ENCODE measurements around the gene SIRPA. TPM values are rescaled to one million over a fixed set of nuclear protein-coding genes. Genes with fewer than 3 reads are reported as not detected.

The SIRPA gene
- total RNA-seq, 1 experiment from 2014 or later, result 6.0 TPM

- H3K27ac ChIP-seq (ENCODE audit: insufficient read length, low read depth, low read length), result no peak overlapping the region
- H2AFZ ChIP-seq (ENCODE audit: low read length), result no peak overlapping the region
- no peak overlapping the region for H2BK12ac ChIP-seq (ENCODE audit: insufficient read length, low read depth, low read length)
- no peak overlapping the region for H2BK20ac ChIP-seq (ENCODE audit: low read depth, low read length, poor library complexity, severe bottlenecking)
- no peak overlapping the region for H4K5ac ChIP-seq (ENCODE audit: insufficient read length, low read depth, low read length)
- no peak overlapping the region for H2AK5ac ChIP-seq (ENCODE audit: insufficient read length, low read length)
- no peaks in the 10 kb centered on the region for H3K9me3 ChIP-seq (ENCODE audit: control insufficient read depth, low read depth, low read length)
- no peak overlapping the region for H2BK120ac ChIP-seq (ENCODE audit: low read depth, low read length, poor library complexity, severe bottlenecking)
- H3K4ac ChIP-seq (ENCODE audit: low read depth, low read length), result no peak overlapping the region
- Mint-ChIP-seq H3K4me1 (peaks cover 25 to 27% of the 10 kb centered on the region in 2 experiments), H3K9me3 (no peaks in the 10 kb centered on the region; a peak in 1 of 5 replicates), H3K27ac (no peak overlapping the region), H3K27me3 (ENCODE audit: low read depth) (peaks cover 6% of the 10 kb centered on the region), H3K4me3 (no peak overlapping the region), H3K36me3 (ENCODE audit: insufficient read depth in 1 of 3, low read depth in 3 of 3) (peaks cover 0 to under 1% (median 0%) of the 10 kb centered on the region in 3 experiments; a peak in 2 of 7 replicates)
- H3K27me3 ChIP-seq (ENCODE audit: insufficient read depth, low read length), result no peaks in the 10 kb centered on the region
- H4K8ac ChIP-seq (replicated peaks; ENCODE audit: insufficient read length, low read depth, low read length), result no peak overlapping the region
- no CpG with 5 or more reads among the region's 5 CpGs for WGBS (ENCODE audit: extremely low coverage, insufficient read length, low lambda C conversion rate)
- H3K56ac ChIP-seq (ENCODE audit: insufficient read length, low read depth, low read length), result no peak overlapping the region
- H3K23me2 ChIP-seq (ENCODE audit: insufficient read length, low read depth, low read length, poor library complexity, severe bottlenecking), result no peaks in the 10 kb centered on the region
- H4K20me1 ChIP-seq (ENCODE audit: control insufficient read depth, insufficient read depth, insufficient read length), result no peaks in the 10 kb centered on the region
- no peak for TF ChIP-seq CTCF (conservative IDR thresholded peaks at IDR 0.05)
- no peak overlapping the region for H3K14ac ChIP-seq (ENCODE audit: insufficient read depth, low read length)
- H3K18ac ChIP-seq (ENCODE audit: insufficient read length, low read depth, low read length), result no peak overlapping the region
- no peak overlapping the region for H3K4me2 ChIP-seq (ENCODE audit: insufficient read depth, insufficient read length, low read length)
- H3K79me1 ChIP-seq (ENCODE audit: insufficient read depth, low read depth, low read length, poor library complexity, severe bottlenecking), result no peaks in the 10 kb centered on the region
- no peak for DNase-seq
- H3K4me1 ChIP-seq (ENCODE audit: insufficient read depth, low read length), result 0 out of 2 replicates have a peak, but pooled peaks cover 4% of the 10 kb centered on the region
- H4K91ac ChIP-seq (ENCODE audit: insufficient read length, low read depth, low read length), result no peak overlapping the region
- H2BK15ac ChIP-seq (ENCODE audit: low read depth, low read length), result no peak overlapping the region
- H3T11ph ChIP-seq (ENCODE audit: low read length), result no peak overlapping the region
- H3K23ac ChIP-seq (ENCODE audit: insufficient read length, low read depth, low read length), result no peak overlapping the region
- H3K9ac ChIP-seq (ENCODE audit: extremely low read depth, insufficient read length, low read length), result no peak overlapping the region
- no peaks in the 10 kb centered on the region for H3K79me2 ChIP-seq (ENCODE audit: insufficient read depth, low read length)
- H2BK5ac ChIP-seq (ENCODE audit: insufficient read length, low read length), result no peak overlapping the region
These were observed 36.6 kb downstream of the SIRPA start for GRCh38 chr20:1931830-1932229.

Measured in H9 (cell line).